Fibroblast of lung (primary cell): ENCODE results near the gene CLCN3.

Source experiments
- CTCF ChIP-seq, 2 donors: IDR thresholded peaks in 1 of 2; conservative IDR thresholded peaks in 1 of 2; 1 replicate in 1 of 2; 2 replicates in 1 of 2; pipeline ENCODE4 v1.5.1; 2011 to 2012; ENCODE audit warnings: low read length in 2 of 2, control low read depth in 1 of 2, inconsistent platforms in 1 of 2, low read depth in 1 of 2, mild to moderate bottlenecking in 1 of 2
- EZH2 ChIP-seq: IDR thresholded peaks from 2 replicates; pipeline ENCODE4 v1.5.1; 2012; ENCODE audit warnings: low read length, control low read depth, mild to moderate bottlenecking; ENCODE audit errors: missing control alignments

GRCh38 chr4:169756971-169757574, 136.7 kb downstream of the CLCN3 start:
- TF ChIP-seq CTCF (conservative IDR thresholded peaks at IDR 0.05 in 1 of 2, IDR thresholded peaks at IDR 0.05 in 1 of 2; ENCODE audit: low read depth in 1 of 2, low read length in 2 of 2) (no peak), EZH2 (no peak)
